ENCODE data around the gene PSMD6. TPM values are rescaled to one million over a fixed set of nuclear protein-coding genes. Genes with fewer than 3 reads are reported as not detected.

PSMD6 gene
- total and polyA plus RNA-seq, 2 experiments from 2014 or later, result 99.6 to 104 TPM

DNA sequence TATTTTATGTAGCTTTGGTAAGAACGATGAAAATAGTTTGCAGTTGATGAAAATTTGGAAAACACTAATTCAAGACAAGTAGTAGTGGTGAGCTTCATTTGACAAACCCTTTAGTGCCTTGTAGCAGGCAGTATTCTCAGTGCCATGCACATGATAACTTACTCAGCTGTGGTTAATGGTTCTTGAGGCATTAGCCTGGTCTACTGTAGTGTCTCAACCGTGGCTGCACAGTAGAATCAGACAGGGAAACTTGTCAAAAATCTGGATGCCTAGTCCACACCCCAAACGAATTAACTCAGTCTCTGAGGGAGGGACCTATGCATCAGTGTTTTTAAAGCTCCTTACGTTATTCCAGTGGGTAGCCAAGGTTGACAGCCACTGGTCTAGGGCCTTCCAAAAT lies 45.4 kb downstream of the PSMD6 start:
- WGBS (ENCODE audit: low lambda C conversion rate, missing lambda C conversion rate), result 91% methylated on average over 4 of the region's 4 CpGs
- no peaks in the 10 kb centered on the region for H3K9me2 ChIP-seq (replicated peaks; ENCODE audit: insufficient read depth)
- no peaks in the 10 kb centered on the region for H3K9me3 ChIP-seq (ENCODE audit: low read depth)
- DNase-seq (ENCODE audit: low spot score), result no peak
- peaks cover 43% of the 10 kb centered on the region for H3K79me2 ChIP-seq
- peaks cover 17% of the 10 kb centered on the region for H3K4me1 ChIP-seq (ENCODE audit: insufficient read depth)
- H2AFZ ChIP-seq, result no peak overlapping the region
- H4K20me1 ChIP-seq (ENCODE audit: insufficient read depth, poor library complexity, severe bottlenecking), result no peaks in the 10 kb centered on the region
- no peak overlapping the region for H3K4me3 ChIP-seq
- TF ChIP-seq EZH2 (IDR thresholded peaks at IDR 0.05; ENCODE audit: borderline replicate concordance) (no peak), EZH2phosphoT487 (IDR thresholded peaks at IDR 0.05; ENCODE audit: low read depth, severe bottlenecking, unreplicated experiment) (no peak)
- TF ChIP-seq, protein P1, sequence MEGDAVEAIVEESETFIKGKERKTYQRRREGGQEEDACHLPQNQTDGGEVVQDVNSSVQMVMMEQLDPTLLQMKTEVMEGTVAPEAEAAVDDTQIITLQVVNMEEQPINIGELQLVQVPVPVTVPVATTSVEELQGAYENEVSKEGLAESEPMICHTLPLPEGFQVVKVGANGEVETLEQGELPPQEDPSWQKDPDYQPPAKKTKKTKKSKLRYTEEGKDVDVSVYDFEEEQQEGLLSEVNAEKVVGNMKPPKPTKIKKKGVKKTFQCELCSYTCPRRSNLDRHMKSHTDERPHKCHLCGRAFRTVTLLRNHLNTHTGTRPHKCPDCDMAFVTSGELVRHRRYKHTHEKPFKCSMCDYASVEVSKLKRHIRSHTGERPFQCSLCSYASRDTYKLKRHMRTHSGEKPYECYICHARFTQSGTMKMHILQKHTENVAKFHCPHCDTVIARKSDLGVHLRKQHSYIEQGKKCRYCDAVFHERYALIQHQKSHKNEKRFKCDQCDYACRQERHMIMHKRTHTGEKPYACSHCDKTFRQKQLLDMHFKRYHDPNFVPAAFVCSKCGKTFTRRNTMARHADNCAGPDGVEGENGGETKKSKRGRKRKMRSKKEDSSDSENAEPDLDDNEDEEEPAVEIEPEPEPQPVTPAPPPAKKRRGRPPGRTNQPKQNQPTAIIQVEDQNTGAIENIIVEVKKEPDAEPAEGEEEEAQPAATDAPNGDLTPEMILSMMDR (IDR thresholded peaks at IDR 0.05; ENCODE audit: poor library complexity), result no peak
- H3K27ac ChIP-seq, result no peak overlapping the region
- H3K27me3 ChIP-seq, result no peaks in the 10 kb centered on the region
- H3K36me3 ChIP-seq (replicated peaks; ENCODE audit: insufficient read depth, low read depth), result no peaks in the 10 kb centered on the region
- no peak overlapping the region for H3K4me2 ChIP-seq

DNA sequence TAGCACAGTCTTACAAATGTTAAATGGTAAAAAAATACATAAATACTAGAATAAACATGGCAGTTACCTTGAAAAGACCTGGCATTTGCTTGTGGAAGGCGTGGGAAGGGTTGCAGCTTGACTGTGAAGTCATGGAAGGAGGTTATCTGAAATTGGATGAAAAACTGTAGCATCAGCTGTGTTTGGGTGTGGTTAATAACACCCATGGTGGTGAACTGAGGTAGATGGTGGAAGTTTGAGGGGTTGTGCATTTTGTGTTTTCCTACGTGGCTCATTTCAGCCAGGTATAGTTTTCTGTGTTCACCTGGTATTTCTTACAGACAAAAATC lies 46.5 kb downstream of the PSMD6 start:
- H2AFZ ChIP-seq, result no peak overlapping the region
- no peak for DNase-seq (ENCODE audit: low spot score)
- no peak for TF ChIP-seq EZH2phosphoT487 (IDR thresholded peaks at IDR 0.05; ENCODE audit: low read depth, severe bottlenecking, unreplicated experiment)
- no peak for TF ChIP-seq EZH2 (IDR thresholded peaks at IDR 0.05; ENCODE audit: borderline replicate concordance)
- TF ChIP-seq, protein P1 (IDR thresholded peaks at IDR 0.05; ENCODE audit: poor library complexity), result no peak
- H3K4me1 ChIP-seq (ENCODE audit: insufficient read depth), result peaks cover 27% of the 10 kb centered on the region
- H3K27ac ChIP-seq, result no peak overlapping the region
- no peaks in the 10 kb centered on the region for H3K27me3 ChIP-seq
- H3K4me3 ChIP-seq, result no peak overlapping the region
- no peak overlapping the region for H3K4me2 ChIP-seq
- no peaks in the 10 kb centered on the region for H4K20me1 ChIP-seq (ENCODE audit: insufficient read depth, poor library complexity, severe bottlenecking)
- H3K9me3 ChIP-seq (ENCODE audit: low read depth), result no peaks in the 10 kb centered on the region
- no peaks in the 10 kb centered on the region for H3K9me2 ChIP-seq (replicated peaks; ENCODE audit: insufficient read depth)
- no peaks in the 10 kb centered on the region for H3K36me3 ChIP-seq (replicated peaks; ENCODE audit: insufficient read depth, low read depth)
- H3K79me2 ChIP-seq, result peaks cover 53% of the 10 kb centered on the region
- 90% methylated on average over 2 of the region's 2 CpGs for WGBS (ENCODE audit: low lambda C conversion rate, missing lambda C conversion rate)

DNA sequence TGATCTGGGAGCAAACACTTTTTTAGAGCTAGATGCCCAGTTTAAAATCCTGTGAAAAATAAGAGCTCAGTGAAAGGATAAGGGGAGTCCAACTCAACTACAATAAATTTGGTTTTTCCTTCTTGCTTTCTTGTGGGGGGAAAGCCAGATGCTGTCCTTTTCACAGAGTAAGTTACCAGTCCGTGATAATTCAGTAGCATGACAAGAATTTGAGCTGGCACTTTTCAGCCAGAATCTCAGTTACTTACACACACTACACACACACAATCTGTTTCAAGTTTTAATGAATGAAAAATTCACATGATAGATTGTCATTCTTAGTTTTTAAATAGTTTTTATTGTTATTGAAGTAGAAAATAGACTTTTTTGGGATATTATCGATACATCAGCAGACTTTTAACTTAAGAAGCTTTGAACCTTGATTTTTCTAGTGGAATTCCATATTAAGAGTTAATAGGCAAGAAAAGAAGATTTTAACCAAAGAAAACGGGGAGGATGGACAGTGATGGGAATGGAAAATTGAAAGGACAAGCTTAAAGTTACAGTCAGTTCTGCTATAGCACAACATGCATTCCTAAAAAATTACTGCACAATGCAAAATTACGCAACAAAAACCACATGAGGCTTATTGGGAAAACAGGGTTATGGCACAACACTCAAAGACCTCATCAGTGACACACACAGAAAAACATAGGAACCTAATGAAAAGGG lies 47.0 kb downstream of the PSMD6 start:
- TF ChIP-seq EZH2 (IDR thresholded peaks at IDR 0.05; ENCODE audit: borderline replicate concordance), result no peak
- TF ChIP-seq, protein P1 (IDR thresholded peaks at IDR 0.05; ENCODE audit: poor library complexity), result no peak
- no peak for TF ChIP-seq EZH2phosphoT487 (IDR thresholded peaks at IDR 0.05; ENCODE audit: low read depth, severe bottlenecking, unreplicated experiment)
- H3K36me3 ChIP-seq (replicated peaks; ENCODE audit: insufficient read depth, low read depth), result no peaks in the 10 kb centered on the region
- DNase-seq (ENCODE audit: low spot score), result peak; percentile 42
- no peaks in the 10 kb centered on the region for H4K20me1 ChIP-seq (ENCODE audit: insufficient read depth, poor library complexity, severe bottlenecking)
- H3K4me1 ChIP-seq (ENCODE audit: insufficient read depth), result peaks cover 31% of the 10 kb centered on the region
- no peaks in the 10 kb centered on the region for H3K27me3 ChIP-seq
- H3K9me2 ChIP-seq (replicated peaks; ENCODE audit: insufficient read depth), result no peaks in the 10 kb centered on the region
- peaks cover 58% of the 10 kb centered on the region for H3K79me2 ChIP-seq
- no peak overlapping the region for H3K4me3 ChIP-seq
- H2AFZ ChIP-seq, result no peak overlapping the region
- no peaks in the 10 kb centered on the region for H3K9me3 ChIP-seq (ENCODE audit: low read depth)
- 87% methylated on average over 4 of the region's 4 CpGs for WGBS (ENCODE audit: low lambda C conversion rate, missing lambda C conversion rate)
- H3K27ac ChIP-seq, result peak overlapping the region; percentile 49
- peak overlapping the region; percentile 4 for H3K4me2 ChIP-seq
